CD4-positive, alpha-beta T cell treated with Interleukin-21 for 1 hour (primary cell): ENCODE measurements around the gene PRF1.
A peak's percentile ranks its signal among the peaks of the same experiment; 100 is the strongest.

ENCODE experiments used
- DNase-seq: peaks from one replicate; pipeline ENCODE4 v3.0.0-alpha.2; 2020

Gene PRF1

DNA sequence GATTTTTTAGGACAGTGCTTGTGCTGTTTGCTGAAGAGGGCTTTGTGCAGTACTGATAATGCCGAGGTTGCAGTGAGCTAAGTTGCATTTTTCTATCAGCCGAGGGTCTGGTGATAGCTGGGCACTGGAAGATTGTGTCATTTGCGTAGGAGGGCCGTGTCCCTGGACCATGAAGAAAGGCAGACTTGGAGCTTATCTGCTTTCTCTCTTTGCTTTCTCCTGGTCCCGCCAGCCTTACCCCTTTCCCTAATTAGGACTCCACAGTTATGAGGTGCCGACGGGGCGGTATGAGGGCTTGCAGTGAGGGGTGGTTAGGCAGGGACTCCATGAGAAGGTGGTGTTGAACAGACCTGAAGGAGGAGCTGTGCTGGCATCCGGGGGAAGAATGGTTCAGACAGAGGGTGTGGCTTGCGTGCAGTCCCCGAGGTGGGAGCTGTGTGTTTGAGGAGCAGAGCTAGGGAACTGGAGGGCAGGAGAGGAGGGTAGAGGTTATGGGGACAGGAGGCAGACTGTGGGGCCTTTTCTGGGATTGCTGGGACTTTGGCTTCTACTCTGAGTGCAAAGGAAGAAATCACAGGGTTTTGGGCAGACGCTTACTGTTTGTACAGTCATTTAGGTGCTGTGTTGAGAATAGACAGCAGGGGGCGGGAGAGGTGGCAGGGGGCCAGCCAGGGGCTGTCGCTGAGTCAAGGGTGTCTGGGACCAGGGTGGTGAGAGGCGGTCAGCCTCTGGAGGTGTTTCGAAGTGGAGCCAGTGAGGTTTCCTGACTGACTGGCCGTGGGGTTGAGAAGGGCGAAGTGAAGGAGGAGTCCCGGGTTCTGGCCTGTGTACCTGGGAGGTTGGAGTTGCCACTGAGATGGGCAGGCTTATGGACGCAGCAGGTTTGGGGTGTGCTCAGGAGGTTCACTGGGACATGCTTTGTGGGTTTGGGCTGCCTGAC, 43.4 kb downstream of the PRF1 start:
- peak; percentile 75 for DNase-seq

GRCh38 chr10:70558295-70558694, 44.2 kb downstream of the PRF1 start:
- DNase-seq: no peak

DNA sequence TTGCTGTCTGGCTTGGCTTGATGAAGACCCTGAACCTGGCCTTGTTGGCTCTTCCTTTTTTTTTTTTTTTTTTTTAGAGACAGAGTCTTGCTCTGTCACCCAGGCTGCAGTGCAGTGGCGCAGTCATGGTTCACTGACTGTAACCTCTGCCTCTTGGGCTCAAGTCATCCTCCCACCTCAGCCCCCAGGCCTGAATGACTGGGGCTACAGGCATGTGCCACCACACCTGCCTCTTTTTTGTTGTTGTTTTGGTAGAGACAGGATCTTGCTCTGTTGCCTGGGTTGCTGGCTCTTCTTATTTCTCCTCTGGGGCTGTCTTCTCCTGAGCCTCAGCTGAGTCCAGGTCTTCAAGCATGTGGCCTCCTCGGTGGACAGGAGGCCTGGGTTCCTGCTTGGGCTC, 44.7 kb downstream of the PRF1 start:
- no peak for DNase-seq

DNA sequence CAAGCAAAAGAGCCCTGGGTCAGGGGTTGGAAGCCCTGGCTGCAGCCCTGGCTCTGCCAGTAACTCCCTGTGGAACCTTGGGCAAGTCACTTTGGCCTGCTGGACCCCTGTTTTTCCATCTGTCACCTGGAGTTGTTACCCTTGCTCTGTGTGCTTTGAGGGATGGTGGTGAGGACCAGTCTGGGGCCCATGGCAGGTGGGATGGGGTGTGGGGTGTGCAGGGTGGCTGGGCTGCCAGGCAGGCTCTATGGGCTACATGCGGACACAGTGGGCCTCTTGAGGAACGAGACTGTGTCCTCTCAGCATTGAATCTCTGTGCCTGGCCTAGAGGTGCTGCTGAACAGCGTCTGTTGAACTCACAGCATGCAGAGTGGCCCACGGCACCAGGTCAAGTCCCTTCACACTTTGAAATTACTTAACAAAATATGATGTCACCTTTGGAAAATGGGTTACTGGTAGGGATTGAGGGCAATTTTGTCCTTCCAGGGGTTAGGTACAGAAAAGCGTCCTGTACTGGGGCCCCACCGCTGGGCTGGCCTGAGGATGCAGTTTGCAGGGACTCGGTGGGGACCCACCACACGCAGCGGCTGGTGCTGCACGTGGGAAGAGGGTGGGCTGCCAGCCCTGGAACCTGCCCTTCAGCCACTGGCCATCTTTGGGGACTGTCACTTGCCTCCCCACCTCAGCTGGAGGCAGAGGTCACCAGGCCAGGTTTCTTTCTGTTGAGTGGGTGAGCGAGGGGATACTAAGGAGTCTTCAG, 45.3 kb downstream of the PRF1 start:
- DNase-seq: no peak

DNA sequence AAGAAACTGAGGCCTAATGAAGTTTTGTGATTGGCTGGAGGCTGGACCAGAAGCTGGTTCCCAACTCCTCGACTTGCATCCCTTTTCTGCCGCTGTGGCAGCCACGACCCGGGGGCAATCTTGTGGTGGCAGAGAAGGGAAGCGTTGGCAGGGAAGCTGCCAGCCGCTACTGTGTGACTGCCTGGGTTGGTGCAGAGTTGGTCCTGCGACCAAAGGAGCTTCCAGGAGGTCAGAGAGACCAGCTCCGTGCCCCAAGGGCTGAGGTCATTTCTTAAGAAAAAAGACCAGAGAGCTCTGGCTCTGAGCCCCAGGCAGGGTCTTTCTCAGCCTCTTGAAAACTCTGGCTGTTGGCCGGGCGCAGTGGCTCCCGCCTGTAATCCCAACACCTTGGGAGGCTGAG, 47.2 kb downstream of the PRF1 start:
- no peak for DNase-seq

GRCh38 chr10:70552586-70552985, 50.0 kb downstream of the PRF1 start:
- no peak for DNase-seq

- DNase-seq: no peak
Measured at GRCh38 chr10:70551971-70552422, 50.5 kb downstream of the PRF1 start.

- DNase-seq: no peak
Measured at GRCh38 chr10:70551466-70551865, 51.1 kb downstream of the PRF1 start.

GRCh38 chr10:70550459-70550858, 52.1 kb downstream of the PRF1 start:
- DNase-seq: no peak

DNA sequence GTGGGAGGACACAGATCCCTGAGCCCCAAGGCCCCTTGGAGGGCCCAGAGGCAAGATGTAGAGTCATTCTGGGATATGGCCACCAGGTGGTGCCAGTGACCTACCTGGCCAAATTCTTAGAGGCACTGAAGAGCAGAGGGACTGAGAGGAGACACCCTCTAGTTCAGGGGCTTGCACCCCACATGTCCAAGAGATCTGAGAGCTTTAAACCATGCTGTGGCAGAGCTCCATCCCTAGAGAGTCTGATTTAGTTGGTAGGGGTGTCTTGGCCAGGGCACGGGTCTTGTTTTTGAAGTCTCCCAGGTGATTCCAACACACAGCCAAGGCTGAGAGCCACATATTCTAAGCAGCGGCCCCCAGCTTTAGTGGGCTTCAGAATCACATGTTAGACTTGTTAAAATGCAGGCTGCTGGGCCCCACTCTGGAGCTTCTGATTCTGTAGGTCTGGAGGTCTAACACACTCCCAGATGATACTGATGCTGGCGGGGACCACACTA, 52.5 kb downstream of the PRF1 start:
- peak; percentile 72 for DNase-seq

DNA sequence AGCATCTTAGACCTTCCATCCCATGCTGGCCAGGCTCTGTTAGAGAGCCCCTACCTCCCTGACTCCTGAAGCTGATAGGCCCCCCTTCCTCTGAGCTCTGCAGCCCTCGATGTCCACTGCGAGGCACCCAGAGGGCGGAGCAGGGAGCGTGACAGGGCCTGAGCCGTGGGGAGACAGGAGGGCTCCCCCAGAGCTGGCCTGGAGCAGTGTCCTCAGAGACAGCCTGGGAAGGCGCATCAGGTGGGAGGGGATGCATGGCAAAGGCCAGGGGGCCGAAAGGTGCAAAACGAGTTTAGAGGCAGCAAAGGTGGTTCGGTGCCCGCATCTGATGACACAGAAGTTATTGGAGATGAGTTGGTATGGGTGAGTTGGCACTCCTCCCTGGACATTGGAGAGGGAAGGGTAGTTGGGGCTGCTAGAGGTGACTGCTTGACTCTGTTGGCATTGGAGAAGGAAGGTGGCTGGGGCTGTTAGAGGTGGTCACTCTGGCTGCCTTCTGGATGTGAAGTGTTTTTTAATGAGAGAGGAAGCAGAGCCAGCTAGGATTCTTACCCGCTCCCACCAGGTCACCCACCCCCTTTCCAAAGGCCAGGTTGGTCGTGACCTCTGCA, 53.1 kb downstream of the PRF1 start:
- no peak for DNase-seq
